Activated naive CD8-positive, alpha-beta T cell treated with anti-CD3 and anti-CD28 coated beads, Interleukin-2, amount 50 U/mL, for 24 hours (primary cell): Measurements from ENCODE around the gene RAB41.
A peak's percentile ranks its signal among the peaks of the same experiment; 100 is the strongest.
"Not testable (repeated sequence)": the region's sequence is repeated elsewhere in the genome, so short reads cannot be mapped to it uniquely, and the experiment has no call there.

Source experiments
- ATAC-seq: fragments of 150-1000 bp; cut with Tn5 transposase; one replicate; pipeline ENCODE4 v1.10.0; 2021
- DNase-seq: peaks from one replicate; pipeline ENCODE4 v3.0.0; 2021
- H3K27ac Mint-ChIP-seq: one replicate; pipeline ENCODE4 v1.8.0; 2021; ENCODE audit warnings: mild to moderate bottlenecking, mixed read lengths
- H3K27me3 Mint-ChIP-seq: one replicate; pipeline ENCODE4 v1.8.0; 2021; ENCODE audit warnings: mixed read lengths
- H3K36me3 Mint-ChIP-seq: one replicate; pipeline ENCODE4 v1.8.0; 2021; ENCODE audit warnings: low read depth, mixed read lengths
- H3K4me1 Mint-ChIP-seq: one replicate; pipeline ENCODE4 v1.8.0; 2021; ENCODE audit warnings: mixed read lengths
- H3K4me3 Mint-ChIP-seq: one replicate; pipeline ENCODE4 v1.8.0; 2021; ENCODE audit warnings: mild to moderate bottlenecking, moderate library complexity, mixed read lengths
- H3K9me3 Mint-ChIP-seq: one replicate; pipeline ENCODE4 v1.8.0; 2021; ENCODE audit warnings: mixed read lengths

The RAB41 gene

DNA sequence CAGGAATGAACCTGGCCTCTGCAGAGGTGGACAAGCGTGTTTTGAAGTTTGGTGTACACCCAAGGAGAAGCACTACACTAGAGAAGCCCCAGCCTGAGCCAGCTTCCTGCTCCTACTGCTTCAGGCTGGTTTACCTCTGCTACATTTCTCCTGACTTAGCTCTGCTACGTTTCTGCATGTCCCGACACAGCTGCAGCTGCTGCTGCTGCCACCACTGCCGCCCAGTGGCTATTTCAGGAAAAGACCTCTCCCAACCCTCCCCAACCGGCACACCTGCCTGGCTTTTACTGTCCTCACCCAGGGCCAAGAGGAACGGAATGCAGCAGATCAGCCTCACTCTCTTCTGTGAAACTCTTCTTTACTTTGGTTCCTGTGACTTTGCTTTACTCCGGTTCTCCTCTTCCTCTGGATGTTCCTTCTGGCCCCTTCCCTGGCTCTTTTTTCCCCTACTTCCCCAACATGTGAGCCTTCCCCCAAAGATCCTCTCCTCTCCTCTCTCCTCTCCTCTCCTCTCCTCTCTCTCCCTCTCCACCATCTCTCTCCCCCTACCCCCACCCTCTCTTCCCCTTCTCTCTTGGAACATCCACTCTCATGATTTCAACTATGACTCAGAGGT lies 18.9 kb upstream of the RAB41 start:
- no peak overlapping the region for H3K27ac Mint-ChIP-seq
- ATAC-seq (peak; percentile 76), DNase-seq (peak; percentile 38)
- H3K36me3 Mint-ChIP-seq, result no peaks in the 10 kb centered on the region
- H3K4me1 Mint-ChIP-seq, result peaks cover 2% of the 10 kb centered on the region
- no peaks in the 10 kb centered on the region for H3K9me3 Mint-ChIP-seq
- no peaks in the 10 kb centered on the region for H3K27me3 Mint-ChIP-seq
- no peak overlapping the region for H3K4me3 Mint-ChIP-seq

- no peak for DNase-seq
- Mint-ChIP-seq H3K27ac (no peak overlapping the region), H3K9me3 (no peaks in the 10 kb centered on the region), H3K27me3 (no peaks in the 10 kb centered on the region), H3K36me3 (no peaks in the 10 kb centered on the region), H3K4me1 (peaks cover 2% of the 10 kb centered on the region), H3K4me3 (no peak overlapping the region)
- ATAC-seq, result no peak
Observed at GRCh38 chrX:70264784-70265183, 17.2 kb upstream of the RAB41 start.

DNA sequence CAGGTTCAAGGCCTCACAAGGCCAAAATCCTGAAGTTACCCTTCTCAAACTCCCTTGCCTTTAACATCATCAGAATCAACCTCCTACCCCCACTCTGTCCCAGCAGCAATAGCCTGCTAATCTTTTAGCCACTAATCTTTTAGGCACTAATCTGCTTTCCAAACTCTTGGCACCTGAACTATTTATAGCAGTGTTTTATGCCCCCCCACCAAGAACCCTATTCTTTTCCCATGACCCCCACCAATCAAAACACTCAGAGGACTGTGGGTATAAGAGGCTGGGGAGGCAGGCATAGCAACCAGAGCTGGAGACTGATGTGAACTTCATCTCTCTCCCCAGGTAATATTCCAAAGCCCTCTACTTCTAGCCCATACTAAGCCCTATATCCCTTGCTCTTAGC lies 13.9 kb upstream of the RAB41 start, which contains the start of gene ARR3:
Gene ARR3, plus strand, starts transcription at position 301 of the 400 bp plus-strand sequence. CDS start 1,052 bp downstream, outside the sequence.
- Mint-ChIP-seq H3K4me3 (no peak within 1 kb of the TSS), H3K9me3 (no peaks in the 10 kb centered on the region), H3K27me3 (no peaks in the 10 kb centered on the region), H3K36me3 (no peaks in the 10 kb centered on the region), H3K4me1 (peaks cover 2% of the 10 kb centered on the region), H3K27ac (no peak within 1 kb of the TSS)
- DNase-seq (no peak), ATAC-seq (no peak)

DNA sequence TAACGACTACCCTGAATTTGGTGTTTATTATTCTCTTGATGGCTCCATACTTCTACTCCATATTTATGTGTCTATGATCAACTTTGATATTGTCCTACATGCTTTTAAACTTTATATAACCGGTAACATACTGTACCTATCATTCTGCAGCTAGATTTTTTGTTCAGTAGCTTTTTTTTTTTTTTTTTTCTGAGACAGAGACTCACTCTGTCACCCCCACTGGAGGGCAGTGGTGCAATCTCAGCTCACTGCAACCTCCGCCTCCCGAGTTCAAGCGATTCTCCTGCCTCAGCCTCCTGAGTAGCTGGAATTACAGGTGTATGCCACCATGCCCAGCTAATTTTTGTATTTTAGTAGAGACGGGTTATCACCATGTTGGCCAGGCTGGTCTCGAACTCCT lies 7.9 kb upstream of the RAB41 start:
- ATAC-seq, H3K9me3 Mint-ChIP-seq, H3K27me3 Mint-ChIP-seq, H3K27ac Mint-ChIP-seq, DNase-seq, H3K36me3 Mint-ChIP-seq, H3K4me1 Mint-ChIP-seq, H3K4me3 Mint-ChIP-seq: not testable (repeated sequence)

- no peak overlapping the region for H3K27ac Mint-ChIP-seq
- no peaks in the 10 kb centered on the region for H3K27me3 Mint-ChIP-seq
- H3K36me3 Mint-ChIP-seq, result no peaks in the 10 kb centered on the region
- DNase-seq (no peak), ATAC-seq (no peak)
- H3K4me3 Mint-ChIP-seq, result no peak overlapping the region
- H3K9me3 Mint-ChIP-seq, result no peaks in the 10 kb centered on the region
- H3K4me1 Mint-ChIP-seq, result no peaks in the 10 kb centered on the region
Observed at GRCh38 chrX:70279081-70279480, 2.9 kb upstream of the RAB41 start.

GRCh38 chrX:70280573-70280972 lies 1.4 kb upstream of the RAB41 start:
- H3K4me3 Mint-ChIP-seq, result no peak overlapping the region
- H3K27ac Mint-ChIP-seq, result no peak overlapping the region
- H3K36me3 Mint-ChIP-seq, result no peaks in the 10 kb centered on the region
- no peaks in the 10 kb centered on the region for H3K4me1 Mint-ChIP-seq
- DNase-seq (no peak), ATAC-seq (no peak)
- no peaks in the 10 kb centered on the region for H3K27me3 Mint-ChIP-seq
- H3K9me3 Mint-ChIP-seq, result no peaks in the 10 kb centered on the region

- Mint-ChIP-seq H3K9me3 (no peaks in the 10 kb centered on the region), H3K27ac (peak overlapping the region; percentile 75), H3K4me3 (peak overlapping the region; percentile 91), H3K27me3 (no peaks in the 10 kb centered on the region), H3K36me3 (peaks cover 12% of the 10 kb centered on the region), H3K4me1 (peaks cover 19% of the 10 kb centered on the region)
- no peak for DNase-seq
- ATAC-seq, result no peak
Observed at GRCh38 chrX:70289168-70289792, 7.3 kb downstream of the RAB41 start.

DNA sequence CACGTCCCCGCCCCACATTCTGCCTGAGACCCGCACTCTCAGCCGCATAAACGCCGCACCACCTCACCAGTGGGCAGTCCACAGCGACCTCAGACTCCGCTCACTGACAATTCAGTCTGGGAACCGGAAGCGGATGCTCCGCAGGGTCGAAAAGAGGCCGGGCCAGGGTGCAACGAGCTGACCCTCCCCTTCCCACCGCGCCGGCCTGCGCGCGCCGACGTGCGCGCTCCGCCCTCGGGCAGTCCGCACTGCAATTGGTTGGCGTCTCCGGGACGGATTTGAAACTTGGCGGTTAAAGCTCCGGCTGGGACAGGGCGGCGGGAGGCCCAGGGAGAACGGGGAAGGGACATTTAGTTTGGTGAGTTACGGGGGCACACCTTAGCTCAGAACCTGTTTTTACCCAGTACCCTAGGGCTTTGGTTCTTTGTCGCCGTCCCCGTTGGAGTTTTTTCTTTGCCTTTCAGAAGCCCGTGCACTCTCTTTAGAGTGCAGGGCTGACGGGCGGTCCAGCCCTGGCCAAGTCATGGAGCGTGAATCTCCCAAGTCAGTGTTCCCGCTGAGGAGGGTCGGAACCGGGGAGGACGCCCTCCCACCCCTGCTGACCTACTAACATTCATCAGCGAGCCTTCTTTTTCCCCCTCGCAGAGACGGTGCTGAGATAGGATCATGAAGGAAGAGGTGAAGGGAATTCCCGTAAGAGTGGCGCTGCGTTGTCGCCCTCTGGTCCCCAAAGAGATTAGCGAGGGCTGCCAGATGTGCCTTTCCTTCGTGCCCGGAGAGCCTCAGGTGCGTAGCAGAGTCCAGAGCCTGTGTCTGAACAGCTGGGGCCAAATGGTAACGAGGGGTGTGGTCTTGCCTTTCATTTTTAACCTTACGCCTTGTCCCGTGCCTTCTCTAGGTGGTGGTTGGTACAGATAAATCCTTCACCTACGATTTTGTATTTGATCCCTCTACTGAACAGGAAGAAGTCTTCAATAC lies 8.1 kb downstream of the RAB41 start, which contains the start of the genes KIF4A and PDZD11:
Gene KIF4A, plus strand, starts transcription at position 312 of the 978 bp plus-strand sequence. Its CDS starts 355 bp downstream, at position 667.
Gene PDZD11, minus strand, starts transcription at position 135 of the 978 bp plus-strand sequence. CDS start 586 bp downstream, outside the sequence.
- H3K27me3 Mint-ChIP-seq, result no peaks in the 10 kb centered on the region
- peaks cover 12% of the 10 kb centered on the region for H3K36me3 Mint-ChIP-seq
- DNase-seq (peak; percentile 80), ATAC-seq (peak; percentile 99)
- H3K9me3 Mint-ChIP-seq, result no peaks in the 10 kb centered on the region
- peak within 1 kb of the TSS; percentile 75 for H3K27ac Mint-ChIP-seq
- H3K4me3 Mint-ChIP-seq, result peak within 1 kb of the TSS; percentile 91
- peaks cover 19% of the 10 kb centered on the region for H3K4me1 Mint-ChIP-seq

DNA sequence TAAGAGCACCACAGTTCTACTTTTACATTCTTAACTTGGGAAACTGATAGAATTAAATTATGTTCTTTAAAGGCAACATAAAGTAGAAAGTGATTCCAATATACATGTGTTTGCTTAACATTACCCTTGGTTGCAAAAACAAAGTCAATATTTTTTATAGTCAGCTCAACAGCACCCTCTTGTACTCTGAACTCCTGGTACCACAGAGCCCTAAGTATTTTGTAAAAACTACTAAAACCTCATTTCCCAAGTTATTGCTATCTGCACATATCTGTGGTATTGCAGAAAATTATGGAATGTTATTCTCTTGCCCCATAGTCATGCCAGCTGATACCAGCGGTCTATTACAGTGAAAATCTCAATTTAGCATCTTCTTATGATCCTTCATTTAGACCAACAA lies 10.8 kb downstream of the RAB41 start:
- DNase-seq (no peak), ATAC-seq (no peak)
- H3K27ac Mint-ChIP-seq, result no peak overlapping the region
- peaks cover 19% of the 10 kb centered on the region for H3K4me1 Mint-ChIP-seq
- no peaks in the 10 kb centered on the region for H3K27me3 Mint-ChIP-seq
- H3K9me3 Mint-ChIP-seq, result no peaks in the 10 kb centered on the region
- no peak overlapping the region for H3K4me3 Mint-ChIP-seq
- peaks cover 11% of the 10 kb centered on the region for H3K36me3 Mint-ChIP-seq

DNA sequence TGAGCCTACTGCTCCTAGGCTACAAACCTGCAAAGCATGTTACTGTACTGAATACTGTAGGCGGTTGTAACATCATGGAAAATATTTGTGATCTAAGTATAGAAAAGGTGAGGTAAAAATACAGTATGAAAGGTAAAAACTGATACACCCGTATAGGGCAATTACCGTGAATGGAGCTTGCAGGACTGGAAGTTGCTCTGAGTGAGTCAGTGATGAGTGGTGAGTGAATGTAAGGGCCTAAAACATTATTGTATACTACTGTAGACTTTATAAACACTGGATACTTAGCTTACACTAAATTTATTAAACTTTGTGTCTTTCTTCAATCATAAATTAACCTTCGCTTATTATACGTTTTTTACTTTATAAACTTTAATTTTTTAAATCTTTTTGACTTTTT lies 11.6 kb downstream of the RAB41 start:
- Mint-ChIP-seq H3K4me1 (peaks cover 19% of the 10 kb centered on the region), H3K27ac (no peak overlapping the region), H3K27me3 (no peaks in the 10 kb centered on the region), H3K9me3 (no peaks in the 10 kb centered on the region), H3K36me3 (peaks cover 11% of the 10 kb centered on the region), H3K4me3 (no peak overlapping the region)
- DNase-seq, result no peak
- ATAC-seq, result no peak

GRCh38 chrX:70301716-70302115 lies 19.7 kb downstream of the RAB41 start:
- DNase-seq, result no peak
- Mint-ChIP-seq H3K27me3 (no peaks in the 10 kb centered on the region), H3K9me3 (no peaks in the 10 kb centered on the region), H3K4me1 (no peaks in the 10 kb centered on the region), H3K4me3 (no peak overlapping the region), H3K27ac (no peak overlapping the region), H3K36me3 (peaks cover 43% of the 10 kb centered on the region)
- ATAC-seq, result no peak

DNA sequence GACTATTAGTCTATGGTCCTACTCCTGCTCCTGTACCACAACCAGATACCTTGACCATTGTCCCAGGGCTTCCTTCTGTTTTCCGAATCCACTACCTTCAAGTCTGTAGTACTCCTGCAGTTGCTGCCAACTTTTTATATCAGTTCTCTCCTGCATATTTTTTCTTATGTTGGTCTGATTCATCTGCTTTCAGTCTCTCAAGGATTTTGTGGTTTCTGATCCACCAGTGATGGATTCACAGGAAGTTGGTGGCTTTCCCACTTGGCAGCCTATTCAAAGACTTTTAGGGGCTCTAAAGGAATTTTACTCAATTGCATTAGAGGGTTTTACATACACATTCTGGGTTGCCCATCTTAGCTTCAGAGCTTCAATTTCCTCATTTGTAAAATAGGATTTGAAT lies 31.5 kb downstream of the RAB41 start:
- no peak overlapping the region for H3K4me3 Mint-ChIP-seq
- peaks cover 3% of the 10 kb centered on the region for H3K4me1 Mint-ChIP-seq
- ATAC-seq (no peak), DNase-seq (no peak)
- H3K27ac Mint-ChIP-seq, result no peak overlapping the region
- H3K36me3 Mint-ChIP-seq, result peaks cover 11% of the 10 kb centered on the region
- H3K9me3 Mint-ChIP-seq, result no peaks in the 10 kb centered on the region
- H3K27me3 Mint-ChIP-seq, result no peaks in the 10 kb centered on the region

DNA sequence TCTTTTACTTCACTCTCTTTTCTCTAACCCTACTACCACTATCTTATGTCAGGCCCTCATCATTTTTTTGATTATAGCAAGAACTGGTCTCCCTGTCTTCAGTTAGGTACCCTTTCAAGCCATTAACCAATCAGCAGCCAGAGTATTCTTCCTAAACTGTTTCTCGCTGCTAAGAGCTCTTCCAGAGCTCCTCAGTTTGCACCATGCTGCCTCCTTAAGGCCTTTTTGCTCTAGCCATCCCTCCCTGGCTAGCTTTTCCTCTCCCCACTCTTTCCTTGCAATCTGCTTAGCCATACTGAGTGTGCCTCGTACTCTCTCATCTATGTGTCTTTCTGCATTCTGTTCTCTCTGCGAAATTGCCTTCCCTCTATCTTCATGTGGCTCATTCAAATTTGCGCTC lies 40.8 kb downstream of the RAB41 start:
- Mint-ChIP-seq H3K4me3 (no peak overlapping the region), H3K4me1 (no peaks in the 10 kb centered on the region), H3K27me3 (no peaks in the 10 kb centered on the region), H3K36me3 (peaks cover 2% of the 10 kb centered on the region), H3K9me3 (no peaks in the 10 kb centered on the region), H3K27ac (no peak overlapping the region)
- DNase-seq (no peak), ATAC-seq (no peak)

DNA sequence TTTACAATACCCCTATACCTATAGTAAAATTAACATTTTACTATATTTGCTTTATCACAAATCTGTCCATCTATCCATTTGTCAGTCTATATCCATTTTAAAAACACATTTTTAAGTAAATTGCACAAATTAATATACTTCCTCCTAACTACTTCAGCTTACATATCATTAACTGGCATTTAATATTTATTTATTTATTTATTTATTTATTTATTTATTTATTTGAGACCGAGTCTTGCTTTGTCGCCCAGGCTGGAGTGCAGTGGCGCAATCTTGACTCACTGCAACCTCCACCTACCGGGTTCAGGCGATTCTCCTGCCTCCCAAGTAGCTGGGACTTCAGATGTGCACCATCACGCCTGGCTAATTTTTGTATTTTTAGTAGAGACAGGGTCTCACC lies 41.7 kb downstream of the RAB41 start:
- not testable (repeated sequence) for DNase-seq, H3K36me3 Mint-ChIP-seq, H3K27ac Mint-ChIP-seq, H3K4me1 Mint-ChIP-seq, ATAC-seq, H3K9me3 Mint-ChIP-seq, H3K4me3 Mint-ChIP-seq, H3K27me3 Mint-ChIP-seq
